ENCODE data around the gene RANBP3L.

- no peak for TF ChIP-seq CTCF (IDR thresholded peaks at IDR 0.05; ENCODE audit: low read length)
- TF ChIP-seq EZH2phosphoT487 (IDR thresholded peaks at IDR 0.05; ENCODE audit: low read length) = no peak
Measured at GRCh38 chr5:36205329-36205728, 96.4 kb downstream of the RANBP3L start.
